Activated CD8-positive, alpha-beta memory T cell treated with anti-CD3 and anti-CD28 coated beads, Interleukin-2, amount 50 U/mL, for 24 hours (primary cell): ENCODE data around the gene CSTF2.

Experiments used
- DNase-seq: peaks from one replicate; pipeline ENCODE4 v3.0.0-alpha.2; 2020; ENCODE audit errors: extremely low read depth

CSTF2 gene

DNA sequence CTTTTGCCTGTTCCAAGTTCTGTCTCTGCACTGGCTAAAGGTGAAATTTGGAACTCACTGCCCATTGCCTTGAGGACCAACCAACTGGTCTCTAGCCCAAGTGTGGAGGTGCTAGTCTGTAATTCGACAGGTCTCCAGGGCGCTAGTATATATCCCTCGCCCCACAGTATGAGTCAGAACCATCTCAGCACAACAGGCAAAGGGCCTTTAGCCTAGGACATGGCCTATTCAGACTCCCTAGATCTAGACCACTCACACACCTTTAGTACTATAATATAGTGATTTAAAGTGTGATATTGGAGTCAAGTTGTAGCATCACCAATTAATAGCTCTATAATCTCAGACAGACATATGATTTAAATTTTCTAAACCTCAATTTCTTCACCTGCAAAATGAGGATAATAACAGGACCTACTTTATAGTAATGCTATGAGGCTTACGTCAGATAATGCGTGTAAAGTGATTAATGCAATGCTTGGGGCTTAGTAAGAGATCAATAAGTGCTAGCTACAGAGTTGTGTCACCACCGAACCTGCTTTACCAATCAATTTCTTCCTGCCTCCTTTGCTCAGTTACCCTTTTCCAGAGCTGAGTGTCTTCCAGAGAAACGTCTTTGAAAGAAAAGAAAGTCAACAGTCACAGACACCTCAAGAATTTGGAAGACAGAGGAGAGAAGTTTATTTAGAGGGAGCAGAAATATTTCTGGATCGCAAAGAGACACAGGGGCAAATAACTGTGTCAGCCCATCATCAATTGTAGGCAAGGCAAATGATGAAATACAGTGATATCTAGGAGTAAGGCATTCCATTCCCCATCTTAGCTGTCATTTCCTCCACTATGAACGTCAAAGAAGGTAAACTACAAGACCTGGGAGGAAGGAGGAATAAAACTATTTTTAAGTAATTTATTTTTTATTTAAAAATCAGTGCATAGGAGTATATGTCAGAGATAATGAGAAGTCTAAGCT, 51.7 kb downstream of the CSTF2 start:
- no peak for DNase-seq

DNA sequence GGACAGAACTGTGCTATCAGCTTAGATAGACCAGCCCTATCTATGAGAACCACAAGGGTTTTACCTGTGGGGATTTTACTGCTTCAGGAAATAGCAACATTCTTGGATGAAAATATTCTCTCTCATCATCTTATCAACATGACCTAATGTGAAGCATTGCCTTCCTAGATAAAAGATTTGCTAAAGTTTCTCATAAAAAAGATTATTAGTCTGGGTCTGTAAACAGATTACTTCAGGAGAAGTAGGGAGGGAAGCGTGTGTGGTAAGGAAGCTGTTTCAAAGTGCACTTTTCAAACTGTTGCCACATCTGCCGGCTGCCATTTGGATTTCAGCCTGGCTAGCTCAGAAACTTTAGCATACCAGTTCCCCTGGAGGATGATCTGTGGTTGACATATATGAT, 54.1 kb downstream of the CSTF2 start, which contains the start of gene NOX1:
TSS of gene NOX1 (minus strand) at position 35 of the 400 bp plus-strand sequence. CDS start 220 bp downstream, outside the sequence.
- no peak for DNase-seq

DNA sequence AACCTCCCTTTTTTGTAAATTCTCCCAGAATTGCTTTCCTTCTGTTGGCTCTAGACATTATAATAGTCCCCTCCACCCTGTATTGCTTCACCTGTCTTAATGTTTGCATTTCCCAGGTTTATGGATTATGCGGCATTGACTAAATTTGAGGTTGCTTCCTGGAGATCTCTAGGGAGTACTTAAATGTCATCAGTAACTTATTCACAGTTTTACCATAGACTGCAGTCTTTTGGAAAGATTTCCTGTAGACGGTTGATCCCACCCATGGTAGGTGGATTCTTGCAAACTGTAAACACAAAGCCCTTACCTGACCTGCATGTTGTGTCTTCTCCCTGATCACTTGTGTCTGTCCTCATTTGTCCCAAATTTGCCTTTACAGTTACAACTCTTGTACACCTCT, 60.2 kb downstream of the CSTF2 start:
- DNase-seq: no peak

DNA sequence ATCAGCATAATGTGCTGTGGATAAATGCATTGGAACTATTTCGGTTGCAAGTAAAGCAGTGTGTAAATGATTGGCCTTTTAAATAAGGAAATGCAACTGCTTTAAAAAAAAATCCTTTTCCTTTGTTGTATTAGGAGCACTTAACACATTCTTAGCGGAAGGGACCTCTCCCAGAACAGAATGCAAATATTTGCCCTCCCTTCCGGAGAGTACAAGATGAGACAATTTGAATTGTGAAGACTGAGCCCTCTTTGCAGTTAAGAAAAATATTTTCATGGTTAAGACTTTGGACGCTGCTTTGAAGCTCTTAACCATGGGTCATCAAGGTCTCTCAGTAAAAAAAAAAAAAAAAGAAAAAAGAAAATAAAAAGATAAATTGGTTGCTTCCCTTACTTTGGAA, 63.5 kb downstream of the CSTF2 start:
- no peak for DNase-seq
